B cell (primary cell): ENCODE data around the gene PLRG1. TPM values are rescaled to one million over a fixed set of nuclear protein-coding genes. Genes with fewer than 3 reads are reported as not detected.

Source experiments
- ATAC-seq: fragments of 200-7000 bp; cut with Tn5 transposase; one replicate; pipeline ENCODE4 v1.10.0; 2021; ENCODE audit warnings: low read depth, mild to moderate bottlenecking, moderate number of reproducible peaks, moderate library complexity
- CTCF ChIA-PET: fragments of 350-600 bp; sonication (Branson Sonifier 250); formaldehyde crosslinking; loops from one replicate; lab custom pipeline; 2021; ENCODE audit warnings: antibody characterized with exemption, inconsistent platforms; lab: Charles Lee
- POLR2A ChIA-PET: fragments of 350-600 bp; sonication (Branson Sonifier 250); formaldehyde crosslinking; loops from one replicate; lab custom pipeline; 2021; ENCODE audit warnings: antibody characterized with exemption; lab: Charles Lee
- DNase-seq: peaks from one replicate; pipeline ENCODE4 v3.0.0; 2013
- H2AFZ ChIP-seq: 2 replicates; pipeline ENCODE4 v1.6.1; 2012; ENCODE audit warnings: mild to moderate bottlenecking, low read depth, low read length; ENCODE audit not compliant: insufficient read depth, poor library complexity, severe bottlenecking
- H3K27ac ChIP-seq, 2 donors: 1 replicate in 1 of 2; 2 replicates in 1 of 2; pipeline ENCODE4 v1.5.1; 2012 to 2013; ENCODE audit warnings: low read length in 2 of 2, mild to moderate bottlenecking in 2 of 2, moderate library complexity in 1 of 2
- H3K27me3 ChIP-seq, 4 experiments: fragments of 200-600 bp in 1 of 4; sonication (generic) in 1 of 4; replicated peaks in 1 of 4; 1 replicate in 2 of 4; 2 replicates in 2 of 4; pipeline versions ENCODE4 v1.6.1 to v1.7.0; 2013 to 2016; ENCODE audit warnings: low read length in 3 of 4, mild to moderate bottlenecking in 2 of 4, mixed read lengths in 1 of 4, moderate library complexity in 1 of 4; ENCODE audit not compliant: insufficient read depth in 4 of 4, control insufficient read depth in 3 of 4; ENCODE audit errors: control extremely low read depth in 1 of 4
- H3K36me3 ChIP-seq, 2 experiments: replicated peaks in 1 of 2; 1 replicate in 1 of 2; 2 replicates in 1 of 2; pipeline versions ENCODE4 v1.6.1 to v1.7.1; 2013; ENCODE audit warnings: low read length in 1 of 2; ENCODE audit not compliant: insufficient read depth in 2 of 2, control insufficient read depth in 1 of 2; ENCODE audit errors: control extremely low read depth in 1 of 2, extremely low read depth in 1 of 2
- H3K4me1 ChIP-seq, 2 donors: fragments of 200-600 bp in 1 of 2; sonication (generic) in 1 of 2; 1 replicate in 1 of 2; 2 replicates in 1 of 2; pipeline versions ENCODE4 v1.5.1 to v1.6.1; 2013 to 2017; ENCODE audit warnings: low read length in 2 of 2; ENCODE audit not compliant: control insufficient read depth in 2 of 2, insufficient read depth in 2 of 2
- H3K4me2 ChIP-seq: replicated peaks from 2 replicates; pipeline ENCODE3; 2012; ENCODE audit warnings: mild to moderate bottlenecking, low read depth, low read length; ENCODE audit not compliant: poor library complexity, severe bottlenecking
- H3K4me3 ChIP-seq, 5 experiments: fragments of 200-600 bp in 1 of 5; sonication (generic) in 1 of 5; 1 replicate in 3 of 5; 2 replicates in 2 of 5; pipeline versions ENCODE4 v1.5.1 to v1.7.0; 2011 to 2016; ENCODE audit warnings: low read length in 4 of 5, mild to moderate bottlenecking in 4 of 5, low read depth in 2 of 5, control low read depth in 1 of 5, moderate library complexity in 1 of 5; ENCODE audit not compliant: insufficient read depth in 1 of 5; ENCODE audit errors: control extremely low read depth in 1 of 5, extremely low read depth in 1 of 5
- H3K79me2 ChIP-seq: fragments of 200-600 bp; sonication (generic); one replicate; pipeline ENCODE4 v1.6.0; 2016; ENCODE audit warnings: low read length; ENCODE audit not compliant: control insufficient read depth, insufficient read depth
- H3K9ac ChIP-seq: fragments of 200-600 bp; sonication (generic); 2 replicates; pipeline ENCODE4 v1.6.1; 2017; ENCODE audit warnings: mild to moderate bottlenecking, low read length, moderate library complexity
- H3K9me3 ChIP-seq, 3 donors: one replicate each; pipeline versions ENCODE4 v1.6.1 to v1.7.1; 2013; ENCODE audit warnings: low read length in 2 of 3; ENCODE audit not compliant: control insufficient read depth in 2 of 3, insufficient read depth in 1 of 3; ENCODE audit errors: control extremely low read depth in 1 of 3
- H4K20me1 ChIP-seq: 2 replicates; pipeline ENCODE4 v1.6.0; 2012; ENCODE audit warnings: mild to moderate bottlenecking, low read length; ENCODE audit not compliant: insufficient read depth, control insufficient read depth, poor library complexity, severe bottlenecking
- H3K27ac Mint-ChIP-seq: one replicate; pipeline ENCODE4 v1.8.0; 2021; ENCODE audit warnings: mixed read lengths
- H3K27me3 Mint-ChIP-seq: one replicate; pipeline ENCODE4 v1.8.0; 2021; ENCODE audit warnings: mixed read lengths
- H3K4me1 Mint-ChIP-seq: one replicate; pipeline ENCODE4 v1.8.0; 2021; ENCODE audit warnings: mixed read lengths
- H3K4me3 Mint-ChIP-seq: one replicate; pipeline ENCODE4 v1.8.0; 2021; ENCODE audit warnings: mixed read lengths
- H3K9me3 Mint-ChIP-seq: one replicate; pipeline ENCODE4 v1.8.0; 2022; ENCODE audit warnings: mixed read lengths; ENCODE audit not compliant: insufficient read depth
- CTCF ChIP-seq: fragments of 200-600 bp; IDR thresholded peaks from one replicate; pipeline ENCODE4 v1.8.0; 2022; ENCODE audit warnings: antibody characterized with exemption, mild to moderate bottlenecking
- EZH2 ChIP-seq: IDR thresholded peaks from 2 replicates; pipeline ENCODE4 v1.6.1; 2012; ENCODE audit warnings: borderline replicate concordance, low read depth, mild to moderate bottlenecking, moderate library complexity, low read length; ENCODE audit not compliant: insufficient read depth, poor library complexity, severe bottlenecking
- WGBS: methylation state at CpG from one replicate; pipeline ENCODE4 v1.1.5; 2013; ENCODE audit warnings: missing lambda C conversion rate; ENCODE audit not compliant: insufficient coverage; 5-methylcytosine and 5-hydroxymethylcytosine counted together
- intact Hi-C: fragments of 100-400 bp; cut with micrococcal nuclease; formaldehyde crosslinking; loops from one replicate; pipeline ENCODE4 v1.10.0; 2022
- polyA plus RNA-seq: library from polyadenylated mRNA; depleted of rRNA; stranded (reverse); fragments of >200 nt; gene quantifications from 2 replicates; pipeline ENCODE4 v1.2.3, GENCODE V29; 2012
- total RNA-seq, 2 donors: library from RNA; stranded (reverse); fragments of 120-200 nt in 1 of 2; gene quantifications; 1 replicate in 1 of 2; 2 replicates in 1 of 2; pipeline versions ENCODE4 v1.2.3 to v1.2.4, GENCODE V29; 2013 to 2022

PLRG1 gene
- total and polyA plus RNA-seq, 2 donors (not counting 1 experiment from before 2014, with no cell fraction given) = 41.8 to 79.0 TPM

GRCh38 chr4:154584259-154584658 lies 34.1 kb upstream of the PLRG1 start:
- H3K9me3 ChIP-seq = peaks cover 0 to 1% (median 0%) of the 10 kb centered on the region in 3 donors
- Mint-ChIP-seq H3K9me3 (no peaks in the 10 kb centered on the region), H3K4me1 (no peaks in the 10 kb centered on the region), H3K4me3 (no peak overlapping the region), H3K27me3 (peaks cover 17% of the 10 kb centered on the region), H3K27ac (no peak overlapping the region)
- POLR2A ChIA-PET = no interaction called here
- no peak for TF ChIP-seq CTCF
- no peak for TF ChIP-seq EZH2
- H3K4me1 ChIP-seq = no peaks in the 10 kb centered on the region
- WGBS = no CpG with 5 or more reads among the region's 5 CpGs
- CTCF ChIA-PET = no interaction called here
- H3K4me3 ChIP-seq = no peak overlapping the region
- H3K9ac ChIP-seq = no peak overlapping the region
- intact Hi-C loops = no loop called here
- no peaks in the 10 kb centered on the region for H3K36me3 ChIP-seq
- no peak overlapping the region for H3K4me2 ChIP-seq
- H2AFZ ChIP-seq = no peak overlapping the region
- H3K79me2 ChIP-seq = no peaks in the 10 kb centered on the region
- DNase-seq = no peak
- no peak for ATAC-seq
- no peak overlapping the region for H3K27ac ChIP-seq
- H4K20me1 ChIP-seq = no peaks in the 10 kb centered on the region
- H3K27me3 ChIP-seq = peaks cover 0 to 6% (median 0%) of the 10 kb centered on the region in 4 experiments

GRCh38 chr4:154583677-154584076 lies 33.5 kb upstream of the PLRG1 start:
- ChIA-PET POLR2A (no interaction called here), CTCF (no interaction called here)
- peaks cover 21% of the 10 kb centered on the region for H3K27me3 Mint-ChIP-seq
- H3K4me1 Mint-ChIP-seq = no peaks in the 10 kb centered on the region
- Histone ChIP-seq H2AFZ (no peak overlapping the region), H3K27me3 (peaks cover 0 to 6% (median 0%) of the 10 kb centered on the region in 4 experiments), H3K4me1 (no peaks in the 10 kb centered on the region), H4K20me1 (no peaks in the 10 kb centered on the region), H3K9ac (no peak overlapping the region), H3K4me2 (no peak overlapping the region), H3K36me3 (no peaks in the 10 kb centered on the region), H3K27ac (no peak overlapping the region), H3K9me3 (peaks cover 0 to 1% (median 0%) of the 10 kb centered on the region in 3 donors), H3K4me3 (no peak overlapping the region), H3K79me2 (no peaks in the 10 kb centered on the region)
- intact Hi-C loops = no loop called here
- no peaks in the 10 kb centered on the region for H3K9me3 Mint-ChIP-seq
- DNase-seq = no peak
- ATAC-seq = no peak
- TF ChIP-seq CTCF (no peak), EZH2 (no peak)
- H3K27ac Mint-ChIP-seq = no peak overlapping the region
- H3K4me3 Mint-ChIP-seq = no peak overlapping the region
